GM18508 (cell line): Measurements from ENCODE around the gene MBNL1.

Experiments used
- ATAC-seq: cut with Tn5 transposase; IDR thresholded peaks from one replicate; pipeline ENCODE4 v1.9.1; 2021; ENCODE audit warnings: moderate number of reproducible peaks; ENCODE audit not compliant: insufficient read depth, unreplicated experiment

Gene MBNL1

GRCh38 chr3:152505926-152506325, 237.2 kb downstream of the MBNL1 start:
- ATAC-seq, result peak; percentile 97

- ATAC-seq, result no peak
Measured at GRCh38 chr3:152508705-152509104, 240.0 kb downstream of the MBNL1 start.

- ATAC-seq, result peak; percentile 65
Measured at GRCh38 chr3:152511904-152512303, 243.2 kb downstream of the MBNL1 start.

GRCh38 chr3:152513301-152513960, 244.7 kb downstream of the MBNL1 start:
- ATAC-seq, result no peak
